DND-41 (cell line): ENCODE measurements around the gene RHOH.

Experiments used
- ATAC-seq: fragments of 200-7000 bp; cut with Tn5 transposase; 3 replicates; pipeline ENCODE4 v1.9.1; 2021; ENCODE audit warnings: low read depth; ENCODE audit not compliant: insufficient read depth
- DNase-seq: peaks from one replicate; pipeline ENCODE4 v3.0.0-alpha.2; 2020
- H2AFZ ChIP-seq: 2 replicates; pipeline ENCODE4 v1.6.0; 2012; ENCODE audit warnings: low read depth, low read length
- H3K27ac ChIP-seq: 2 replicates; pipeline ENCODE4 v1.5.1; 2012; ENCODE audit warnings: low read length, inconsistent platforms
- H3K27me3 ChIP-seq: fragments of 200-600 bp; sonication (generic); 2 replicates; pipeline ENCODE4 v1.6.0; 2012; ENCODE audit warnings: low read length, mild to moderate bottlenecking, inconsistent platforms; ENCODE audit not compliant: insufficient read depth, poor library complexity
- H3K36me3 ChIP-seq: 2 replicates; pipeline ENCODE4 v1.5.1; 2012; ENCODE audit warnings: low read length, inconsistent platforms; ENCODE audit not compliant: insufficient read depth
- H3K4me1 ChIP-seq: 2 replicates; pipeline ENCODE4 v1.5.1; 2012; ENCODE audit warnings: mild to moderate bottlenecking, low read length; ENCODE audit not compliant: insufficient read depth
- H3K4me2 ChIP-seq: 2 replicates; pipeline ENCODE4 v1.6.0; 2012; ENCODE audit warnings: mild to moderate bottlenecking, moderate library complexity, low read length, inconsistent platforms; ENCODE audit not compliant: insufficient read depth
- H3K4me3 ChIP-seq, 2 experiments: fragments of 200-600 bp in 1 of 2; shearing (Covaris generic) in 1 of 2; 2 replicates each; pipeline ENCODE4 v1.5.1; 2012 to 2016; ENCODE audit warnings: inconsistent platforms in 2 of 2, low read length in 2 of 2, mild to moderate bottlenecking in 2 of 2, low read depth in 1 of 2, moderate library complexity in 1 of 2
- H3K79me2 ChIP-seq: 2 replicates; pipeline ENCODE4 v1.6.0; 2012; ENCODE audit warnings: low read length, inconsistent platforms; ENCODE audit not compliant: insufficient read depth
- H3K9ac ChIP-seq: 2 replicates; pipeline ENCODE4 v1.6.0; 2012; ENCODE audit warnings: low read depth, mild to moderate bottlenecking, inconsistent platforms, low read length, moderate library complexity
- H3K9me3 ChIP-seq: 2 replicates; pipeline ENCODE4 v1.5.1; 2012; ENCODE audit warnings: low read length, moderate library complexity, mild to moderate bottlenecking, inconsistent platforms; ENCODE audit not compliant: insufficient read depth, severe bottlenecking
- H4K20me1 ChIP-seq: 2 replicates; pipeline ENCODE4 v1.6.0; 2012; ENCODE audit warnings: low read length; ENCODE audit not compliant: insufficient read depth
- CTCF ChIP-seq: IDR thresholded peaks from 2 replicates; pipeline ENCODE4 v1.5.1; 2012; ENCODE audit warnings: borderline replicate concordance, low read length, moderate library complexity, mild to moderate bottlenecking; ENCODE audit not compliant: poor library complexity, severe bottlenecking; ENCODE audit errors: extremely low read depth
- EZH2 ChIP-seq: IDR thresholded peaks from 3 replicates; pipeline ENCODE4 v1.6.1; 2012; ENCODE audit warnings: borderline replicate concordance, low read depth, mild to moderate bottlenecking, moderate library complexity, low read length, inconsistent platforms; ENCODE audit not compliant: severe bottlenecking

The RHOH gene

DNA sequence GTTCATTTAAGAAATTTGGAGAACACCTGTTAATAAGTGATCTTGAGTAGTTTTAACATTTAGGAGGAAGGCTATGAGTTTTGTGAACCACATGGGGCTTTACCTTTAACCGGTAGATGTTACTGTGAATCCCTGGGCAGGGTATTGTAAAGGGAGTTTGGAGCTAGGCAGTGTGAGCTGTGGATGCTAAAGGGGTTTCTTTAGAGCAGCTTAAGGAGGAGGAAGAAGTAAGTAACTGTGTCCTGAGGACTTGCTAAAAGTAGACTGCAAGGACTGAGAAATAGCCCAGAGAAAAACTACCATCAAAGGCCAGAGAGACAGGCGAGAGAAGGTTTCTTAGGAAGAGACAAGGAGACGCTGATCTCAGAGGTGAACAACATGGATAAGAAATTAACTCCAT lies 5.6 kb downstream of the RHOH start:
- Histone ChIP-seq H3K27me3 (no peaks in the 10 kb centered on the region), H3K4me2 (peak overlapping the region; percentile 74), H3K9ac (peak overlapping the region; percentile 86; the same call in 1 of the 2 replicates), H2AFZ (no peak overlapping the region), H3K4me1 (peaks cover 75% of the 10 kb centered on the region), H3K79me2 (peaks cover 100% of the 10 kb centered on the region), H3K27ac (peak overlapping the region; percentile 98), H3K4me3 (peak overlapping the region in 1 of 2 experiments; percentile 84; a peak in 3 of 4 replicates), H3K9me3 (no peaks in the 10 kb centered on the region), H4K20me1 (peaks cover 89% of the 10 kb centered on the region), H3K36me3 (peaks cover 73% of the 10 kb centered on the region)
- ATAC-seq = no peak
- TF ChIP-seq EZH2 = no peak
- TF ChIP-seq CTCF = no peak
- no peak for DNase-seq

GRCh38 chr4:40204507-40205258 lies 7.9 kb downstream of the RHOH start:
- TF ChIP-seq CTCF (no peak), EZH2 (no peak)
- H3K4me3 ChIP-seq = peak overlapping the region in 1 of 2 experiments; percentile 35; a peak in 2 of 4 replicates
- ATAC-seq (no peak; the same call in 2 of the 3 replicates), DNase-seq (no peak)
- H3K27ac ChIP-seq = peak overlapping the region; percentile 65
- H3K4me2 ChIP-seq = peak overlapping the region; percentile 74
- H4K20me1 ChIP-seq = peaks cover 87% of the 10 kb centered on the region
- H3K4me1 ChIP-seq = peaks cover 95% of the 10 kb centered on the region
- H2AFZ ChIP-seq = no peak overlapping the region
- H3K79me2 ChIP-seq = peaks cover 100% of the 10 kb centered on the region
- H3K9me3 ChIP-seq = no peaks in the 10 kb centered on the region
- H3K36me3 ChIP-seq = peaks cover 66% of the 10 kb centered on the region
- peak overlapping the region; percentile 19 for H3K9ac ChIP-seq
- H3K27me3 ChIP-seq = no peaks in the 10 kb centered on the region

- Histone ChIP-seq H3K27ac (peak overlapping the region; percentile 65), H3K9me3 (no peaks in the 10 kb centered on the region), H3K79me2 (peaks cover 100% of the 10 kb centered on the region), H2AFZ (no peak overlapping the region), H3K4me3 (peak overlapping the region in 1 of 2 experiments; percentile 35; a peak in 2 of 4 replicates), H4K20me1 (peaks cover 87% of the 10 kb centered on the region), H3K4me1 (peaks cover 95% of the 10 kb centered on the region), H3K36me3 (peaks cover 73% of the 10 kb centered on the region), H3K9ac (peak overlapping the region; percentile 20), H3K4me2 (peak overlapping the region; percentile 74), H3K27me3 (no peaks in the 10 kb centered on the region)
- ATAC-seq (peak; percentile 68), DNase-seq (peak; percentile 42)
- TF ChIP-seq EZH2 (no peak), CTCF (no peak)
Measured at GRCh38 chr4:40205259-40206198, 8.7 kb downstream of the RHOH start.
